Motor neuron (in vitro differentiated cells): Measurements from ENCODE around the gene CEACAM18. TPM values are rescaled to one million over a fixed set of nuclear protein-coding genes. Genes with fewer than 3 reads are reported as not detected.
"Not testable (repeated sequence)": the region's sequence is repeated elsewhere in the genome, so short reads cannot be mapped to it uniquely, and the experiment has no call there.

Experiments used
- ATAC-seq, 8 experiments: fragments of 200-7000 bp; cut with Tn5 transposase; replicated peaks in 6 of 8; 2 replicates each; pipeline ENCODE4 v1.8.0; 2021; ENCODE audit warnings: mild to moderate bottlenecking in 8 of 8, moderate library complexity in 8 of 8
- H3K27ac ChIP-seq, 2 donors: fragments of 250-450 bp; sonication (Bioruptor Pico); 2 replicates each; pipeline ENCODE4 v1.9.0; 2021; ENCODE audit warnings: antibody characterized with exemption in 2 of 2, mild to moderate bottlenecking in 2 of 2, moderate library complexity in 1 of 2
- H3K4me1 ChIP-seq, 2 donors: fragments of 250-450 bp; sonication (Bioruptor Pico); replicated peaks in 1 of 2; 2 replicates each; pipeline ENCODE4 v1.6.1; 2021; ENCODE audit warnings: antibody characterized with exemption in 2 of 2, mild to moderate bottlenecking in 2 of 2, moderate library complexity in 1 of 2
- H3K4me3 ChIP-seq, 5 donors: fragments of 250-450 bp; sonication (Bioruptor Pico); 2 replicates each; pipeline ENCODE4 v1.9.0; 2021; ENCODE audit warnings: antibody characterized with exemption in 5 of 5, mild to moderate bottlenecking in 5 of 5, moderate library complexity in 4 of 5
- WGBS, 10 experiments: fragments of 450-650 bp; shearing (Covaris generic); methylation state at CpG; one replicate each; pipeline ENCODE4 v1.0.0; 2022; 5-methylcytosine and 5-hydroxymethylcytosine counted together
- in situ Hi-C, 9 experiments: fragments of 400-800 bp; cut with MboI; loops; one replicate each; pipeline ENCODE4 v1.15.0; 2021; ENCODE audit warnings: low sequenced_read_pairs in 9 of 9, low pct_unique_long_range_greater_than_20kb in 2 of 9; ENCODE audit not compliant: unreplicated experiment in 9 of 9
- total RNA-seq, 8 experiments: library from RNA; unstranded; fragments of 300-600 nt; gene quantifications; 2 replicates each; pipeline versions ENCODE4 v1.2.3 to v1.2.4, GENCODE V29; 2022

Gene CEACAM18
- total RNA-seq, 8 experiments from 2014 or later: not detected

DNA sequence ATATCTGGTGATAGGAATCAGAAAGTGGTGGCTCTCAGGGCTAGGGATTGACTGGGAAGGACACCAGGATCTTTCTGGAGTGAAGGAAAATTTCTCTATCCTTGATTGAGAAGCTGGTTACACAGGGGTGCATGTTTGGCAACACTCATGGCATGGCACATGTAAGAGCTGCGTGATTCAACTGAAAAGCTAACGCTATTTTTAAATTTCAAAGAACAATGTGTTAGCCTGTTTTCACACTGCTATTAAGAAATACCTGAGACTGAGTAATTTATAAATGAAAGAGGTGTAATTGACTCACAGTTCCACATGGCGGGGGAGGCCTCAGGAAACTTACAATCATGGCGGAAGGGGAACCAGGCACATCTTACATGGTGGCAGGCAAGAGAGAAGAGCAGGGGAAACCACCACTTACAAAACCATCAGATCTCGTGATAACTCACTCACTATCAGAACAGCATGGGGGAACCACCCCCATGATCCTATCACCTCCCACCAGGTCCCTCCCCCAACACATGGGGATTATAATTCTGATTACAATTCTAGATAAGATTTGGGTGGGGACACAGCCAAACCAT is 27.5 kb upstream of the CEACAM18 start:
- no peak for ATAC-seq
- H3K27ac ChIP-seq: no peak overlapping the region
- WGBS, 10 experiments: 20 to 83% (median 57%) methylated on average over 2 to 4 of the region's 5 CpGs; no CpG with 5 or more reads in 3 of the 10 experiments
- no peak overlapping the region for H3K4me3 ChIP-seq
- H3K4me1 ChIP-seq: no peaks in the 10 kb centered on the region
- in situ Hi-C loops: loop anchor here in 4 of 9 experiments (25.0 kb wide), 2 partner anchors 211 to 336 kb away; partner anchors contain the start of gene FPR3 (in 2 of the 4)

DNA sequence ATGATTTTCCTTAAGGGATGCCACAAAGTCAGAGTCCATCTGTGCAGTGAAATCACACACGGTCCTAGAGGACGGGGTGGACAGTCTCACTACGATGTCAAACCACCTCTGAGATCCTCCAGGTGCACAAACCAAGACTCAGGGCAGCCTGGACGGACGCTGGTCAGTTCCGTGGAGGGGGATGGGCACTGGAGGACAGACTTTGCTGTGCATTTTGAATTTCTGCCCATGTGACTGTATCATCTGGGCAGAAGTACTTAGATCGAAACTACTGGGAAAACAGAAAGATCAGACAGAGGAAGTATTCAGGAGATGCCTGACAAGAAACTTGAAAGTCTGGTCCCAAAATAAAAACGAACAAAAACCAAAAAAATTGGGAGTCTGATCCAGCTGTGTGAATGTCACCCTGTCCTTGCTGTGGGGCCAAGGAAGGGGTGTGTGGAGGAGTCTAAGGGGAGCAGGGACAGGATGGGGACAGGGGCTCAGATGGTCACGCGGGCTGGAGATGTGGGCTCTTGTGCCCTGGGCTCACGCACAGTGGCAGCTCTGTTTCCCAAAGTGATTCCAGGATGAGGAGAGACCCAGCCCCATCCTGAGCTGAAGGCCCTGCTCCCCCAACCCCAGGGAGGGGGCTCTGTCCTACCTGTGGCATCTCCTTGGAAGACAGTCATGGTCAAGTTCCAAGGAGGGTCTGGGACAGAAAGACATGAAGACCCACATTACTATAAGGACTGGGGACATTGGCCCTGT is 21.6 kb upstream of the CEACAM18 start:
- ATAC-seq: no peak
- no peaks in the 10 kb centered on the region for H3K4me1 ChIP-seq
- WGBS, 10 experiments: 10 to 61% (median 37%) methylated on average over 1 to 11 of the region's 11 CpGs; no CpG with 5 or more reads in 2 of the 10 experiments
- H3K27ac ChIP-seq: no peak overlapping the region
- H3K4me3 ChIP-seq: no peak overlapping the region
- in situ Hi-C loops: loop anchor here in 4 of 9 experiments (25.0 kb wide), 2 partner anchors 206 to 331 kb away; partner anchors contain the start of gene FPR3 (in 2 of the 4)

DNA sequence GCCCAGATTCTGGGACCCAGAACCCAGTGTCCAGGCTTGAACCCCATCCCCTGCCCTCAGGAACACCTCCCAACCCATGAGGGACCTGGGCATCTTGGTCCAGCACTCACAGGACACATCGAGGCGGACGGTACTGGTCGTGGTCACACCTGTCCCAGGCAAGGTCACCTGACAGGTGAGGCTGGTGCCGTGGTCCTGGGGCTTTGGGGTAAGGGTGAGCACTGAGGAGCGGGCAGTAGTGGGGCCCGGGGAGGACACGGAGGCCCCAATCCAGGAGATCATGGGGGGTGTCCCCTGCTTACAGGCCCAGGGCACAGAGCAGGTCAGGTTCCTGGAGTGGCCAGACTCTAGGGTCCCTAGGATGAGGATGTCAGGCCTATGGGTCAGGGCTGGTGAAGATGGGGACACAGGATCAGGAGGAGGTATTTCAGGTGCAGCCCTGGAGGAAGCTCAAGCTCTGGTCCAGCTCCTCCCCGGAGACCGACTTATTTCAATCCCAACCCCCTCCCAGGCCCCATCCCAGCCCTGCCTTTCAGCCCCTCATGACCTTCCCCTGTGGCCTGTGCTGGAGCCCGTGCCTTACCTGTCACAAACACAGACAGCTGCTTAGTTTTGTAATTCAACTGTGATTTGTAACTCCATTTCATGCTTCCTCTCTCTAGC is 20.9 kb upstream of the CEACAM18 start:
- ATAC-seq: no peak
- no peak overlapping the region for H3K27ac ChIP-seq
- in situ Hi-C loops: loop anchor here in 4 of 9 experiments (25.0 kb wide), 2 partner anchors 205 to 330 kb away; partner anchors contain the start of gene FPR3 (in 2 of the 4)
- 0 to 74% (median 0%) methylated on average over 1 to 3 of the region's 11 CpGs; no CpG with 5 or more reads in 7 of the 10 experiments for WGBS, 10 experiments
- no peaks in the 10 kb centered on the region for H3K4me1 ChIP-seq
- H3K4me3 ChIP-seq: no peak overlapping the region

DNA sequence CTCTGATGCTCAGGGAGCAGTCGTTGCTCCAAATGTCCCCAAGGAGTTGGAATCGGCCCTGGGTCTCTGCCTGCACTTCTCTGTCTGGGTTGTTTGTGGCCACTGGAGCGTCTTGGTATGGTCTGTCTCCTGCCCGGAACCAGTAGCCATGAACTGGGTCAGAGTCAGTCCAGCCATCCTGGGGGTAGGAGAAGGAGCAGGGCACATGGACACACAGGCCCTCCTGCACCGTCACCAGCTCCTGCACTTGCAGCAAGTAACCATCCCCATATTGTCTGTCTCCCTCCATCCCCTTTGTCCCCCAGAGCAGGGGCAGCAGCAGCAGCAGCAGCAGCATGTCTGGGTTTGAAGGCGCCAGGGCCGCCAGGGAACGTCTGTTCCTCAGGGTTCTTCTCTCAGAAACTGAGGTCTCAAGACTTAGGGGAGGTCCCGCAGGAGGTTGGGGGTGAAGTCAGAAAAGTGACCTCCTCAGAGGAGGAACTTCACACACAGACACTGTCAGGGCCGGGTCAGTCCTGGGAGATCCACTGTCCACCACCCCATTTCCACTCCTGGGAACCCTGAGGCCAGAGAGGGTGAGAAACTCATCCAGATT is 20.2 kb upstream of the CEACAM18 start, which contains the start of gene SIGLEC8:
Gene SIGLEC8 (minus strand): TSS at position 404 of the 595 bp plus-strand sequence. CDS start 67 bp downstream, at position 337.
- in situ Hi-C loops: loop anchor here in 4 of 9 experiments (25.0 kb wide), 2 partner anchors 204 to 329 kb away; partner anchors contain the start of gene FPR3 (in 2 of the 4)
- 0 to 54% (median 36%) methylated on average over 1 to 6 of the region's 10 CpGs; no CpG with 5 or more reads in 6 of the 10 experiments for WGBS, 10 experiments
- no peak within 1 kb of the TSS for H3K4me3 ChIP-seq

DNA sequence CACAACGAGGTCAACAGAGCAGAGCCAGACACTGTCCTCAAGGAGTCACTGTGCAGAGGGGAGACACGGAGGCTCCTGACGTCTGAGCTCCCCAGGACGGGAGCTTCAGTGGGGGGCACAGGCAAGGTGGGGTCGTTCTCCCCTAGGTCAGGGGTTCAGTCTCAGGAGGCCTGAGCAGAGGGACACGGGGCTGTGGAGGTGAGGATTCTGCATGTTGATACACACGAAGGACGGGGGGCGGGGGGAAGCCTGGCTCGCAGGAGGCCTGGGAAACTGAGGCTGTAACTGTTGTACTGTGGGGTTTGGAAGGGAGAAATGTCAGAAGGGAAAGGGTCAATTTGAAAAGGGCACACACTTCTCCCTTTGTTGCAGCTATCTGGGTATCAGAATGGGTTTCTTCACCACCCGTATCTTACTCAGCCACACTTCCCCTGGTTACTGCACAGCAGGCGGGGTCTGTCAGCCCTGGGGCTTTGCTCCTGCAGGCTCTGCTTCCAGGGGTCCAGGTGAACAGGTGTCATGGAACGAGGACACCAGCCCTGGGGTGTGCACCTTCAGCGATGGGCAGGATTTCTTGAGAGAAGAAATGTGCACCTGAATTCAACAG is 19.3 kb upstream of the CEACAM18 start:
- H3K27ac ChIP-seq: no peak overlapping the region
- H3K4me1 ChIP-seq: no peaks in the 10 kb centered on the region
- 0 to 100% (median 46%) methylated on average over 1 to 9 of the region's 14 CpGs; no CpG with 5 or more reads in 3 of the 10 experiments for WGBS, 10 experiments
- no peak overlapping the region for H3K4me3 ChIP-seq
- in situ Hi-C loops: loop anchor here in 4 of 9 experiments (25.0 kb wide), 2 partner anchors 203 to 328 kb away; partner anchors contain the start of gene FPR3 (in 2 of the 4)
- no peak for ATAC-seq

More for the DNA sequence above, 20.2 kb upstream of the CEACAM18 start, which contains the start of gene SIGLEC8:
- Histone ChIP-seq H3K27ac (no peak within 1 kb of the TSS), H3K4me1 (no peaks in the 10 kb centered on the region)
- no peak for ATAC-seq

DNA sequence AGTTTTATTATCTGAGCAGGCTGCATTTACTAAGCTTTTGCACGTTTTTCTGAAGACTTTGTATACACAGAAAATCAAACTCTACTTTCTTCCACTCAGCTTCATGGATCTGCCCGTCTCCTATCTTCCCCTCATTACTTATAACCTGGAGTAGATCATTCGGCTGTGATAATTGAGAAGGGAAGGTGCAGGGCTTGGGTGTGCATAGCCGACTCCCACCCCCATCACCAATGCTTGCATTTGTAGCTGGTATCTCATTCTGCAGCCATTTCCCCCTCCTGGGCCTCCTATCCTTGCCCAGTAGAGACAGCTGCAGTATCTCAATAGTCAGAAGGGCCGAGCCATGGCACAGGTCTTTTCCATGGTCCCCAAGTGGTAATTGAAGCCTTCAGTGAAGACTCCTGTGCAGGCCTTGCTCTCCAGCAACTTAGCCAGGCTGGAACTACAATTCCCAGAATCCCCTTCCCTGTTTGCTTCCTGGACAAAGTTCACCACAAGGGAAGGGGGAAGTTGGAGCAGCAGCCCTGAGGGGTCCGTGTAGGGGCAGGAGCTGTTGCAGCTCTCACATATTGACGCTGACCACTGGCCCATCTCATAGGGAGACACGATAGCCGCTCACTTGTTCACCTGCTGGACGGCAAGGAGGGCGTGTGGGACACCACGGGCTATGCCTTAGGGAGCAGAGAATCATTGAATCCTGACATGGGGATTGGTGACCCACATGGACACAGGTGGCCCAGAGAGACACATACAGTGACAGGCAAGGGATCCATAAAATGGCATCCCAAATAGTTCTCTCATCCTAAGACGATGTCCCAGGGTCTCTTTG is 18.0 kb upstream of the CEACAM18 start:
- Histone ChIP-seq H3K4me1 (no peaks in the 10 kb centered on the region), H3K4me3 (peak overlapping the region in 2 of 5 donors; percentile 14 to 18), H3K27ac (no peak overlapping the region)
- WGBS, 10 experiments: 0 to 27% (median 17%) methylated on average over 1 to 10 of the region's 13 CpGs; no CpG with 5 or more reads in 3 of the 10 experiments
- in situ Hi-C loops: loop anchor here in 4 of 9 experiments (25.0 kb wide), 2 partner anchors 202 to 327 kb away; partner anchors contain the start of gene FPR3 (in 2 of the 4)
- ATAC-seq: peak in 5 of 8 experiments; percentile 36 to 67 (median 54)

DNA sequence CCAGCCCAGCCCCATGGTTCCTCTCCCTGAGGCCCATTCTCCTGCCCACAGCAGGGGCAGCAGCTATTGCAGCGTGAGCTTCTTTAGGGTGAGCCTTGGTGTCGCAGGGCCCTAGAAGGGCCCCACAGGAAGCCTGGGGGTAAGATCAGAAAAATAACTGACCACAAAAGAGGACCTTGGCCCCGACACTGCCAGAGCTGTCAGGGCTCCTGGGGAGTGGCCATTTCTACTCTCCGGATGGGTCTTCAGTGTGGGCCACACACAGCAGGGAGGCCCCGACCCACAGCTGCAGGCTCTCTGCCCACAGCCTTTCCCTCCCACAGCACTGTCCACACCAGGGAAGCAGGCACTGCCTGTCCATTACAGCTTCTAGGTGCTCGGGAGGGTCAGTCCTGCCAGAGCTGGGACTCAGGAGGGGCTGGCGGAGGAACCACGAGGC is 16.6 kb upstream of the CEACAM18 start:
- H3K4me3 ChIP-seq: no peak overlapping the region
- H3K27ac ChIP-seq: no peak overlapping the region
- 17 to 72% (median 26%) methylated on average over 1 to 5 of the region's 8 CpGs; no CpG with 5 or more reads in 6 of the 10 experiments for WGBS, 10 experiments
- no peaks in the 10 kb centered on the region for H3K4me1 ChIP-seq
- ATAC-seq: no peak
- in situ Hi-C loops: loop anchor here in 4 of 9 experiments (25.0 kb wide), 2 partner anchors 201 to 326 kb away; partner anchors contain the start of gene FPR3 (in 2 of the 4)

DNA sequence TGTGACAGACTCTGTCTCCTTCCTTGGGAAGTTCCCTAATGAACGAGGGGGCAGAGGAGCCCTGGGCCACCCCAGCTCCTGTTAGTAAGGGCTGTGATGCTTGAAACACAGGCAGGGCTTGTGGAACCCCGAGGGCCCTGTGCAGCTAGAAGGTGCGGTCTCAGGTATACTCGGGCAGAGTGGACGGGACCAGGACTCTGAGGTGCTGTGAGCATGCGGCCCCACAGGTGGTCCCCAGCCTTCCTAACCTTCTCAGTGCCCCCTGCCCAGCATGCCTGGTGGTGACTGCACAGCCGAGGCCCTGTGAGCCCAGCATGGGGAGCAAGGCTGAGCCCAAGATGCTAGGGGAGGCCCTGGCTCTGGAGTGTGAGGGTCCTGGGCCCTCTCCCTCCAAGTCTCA is 16.1 kb upstream of the CEACAM18 start:
- in situ Hi-C loops: loop anchor here in 4 of 9 experiments (25.0 kb wide), 2 partner anchors 200 to 325 kb away; partner anchors contain the start of gene FPR3 (in 2 of the 4)
- Histone ChIP-seq H3K4me1 (no peaks in the 10 kb centered on the region), H3K4me3 (no peak overlapping the region), H3K27ac (no peak overlapping the region)
- no peak for ATAC-seq
- 0% methylated on average over 1 of the region's 7 CpGs; no CpG with 5 or more reads in 9 of the 10 experiments for WGBS, 10 experiments

DNA sequence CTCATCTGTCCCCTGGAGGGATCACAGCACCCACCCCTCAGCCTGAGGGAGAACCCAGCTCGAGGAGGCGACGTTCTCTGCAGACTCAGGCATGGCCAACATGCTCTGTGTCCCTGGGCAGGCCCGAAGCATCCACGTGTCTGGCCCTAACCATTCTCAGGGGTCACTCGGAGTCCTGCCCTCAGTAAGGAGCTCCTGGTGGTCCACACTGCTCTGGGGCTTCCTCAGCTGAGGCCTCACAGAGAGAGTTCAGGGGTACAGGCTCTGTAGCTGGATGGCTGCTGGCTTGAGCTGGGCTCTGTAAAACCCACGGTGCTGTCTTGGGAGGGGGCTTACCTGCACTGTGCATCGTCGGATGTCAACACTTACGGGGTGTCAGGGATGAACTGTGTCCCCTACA is 15.7 kb upstream of the CEACAM18 start:
- 12 to 69% (median 40%) methylated on average over 2 to 5 of the region's 10 CpGs; no CpG with 5 or more reads in 5 of the 10 experiments for WGBS, 10 experiments
- no peak overlapping the region for H3K4me3 ChIP-seq
- no peaks in the 10 kb centered on the region for H3K4me1 ChIP-seq
- H3K27ac ChIP-seq: no peak overlapping the region
- in situ Hi-C loops: loop anchor here in 4 of 9 experiments (25.0 kb wide), 2 partner anchors 200 to 325 kb away; partner anchors contain the start of gene FPR3 (in 2 of the 4)
- no peak for ATAC-seq

DNA sequence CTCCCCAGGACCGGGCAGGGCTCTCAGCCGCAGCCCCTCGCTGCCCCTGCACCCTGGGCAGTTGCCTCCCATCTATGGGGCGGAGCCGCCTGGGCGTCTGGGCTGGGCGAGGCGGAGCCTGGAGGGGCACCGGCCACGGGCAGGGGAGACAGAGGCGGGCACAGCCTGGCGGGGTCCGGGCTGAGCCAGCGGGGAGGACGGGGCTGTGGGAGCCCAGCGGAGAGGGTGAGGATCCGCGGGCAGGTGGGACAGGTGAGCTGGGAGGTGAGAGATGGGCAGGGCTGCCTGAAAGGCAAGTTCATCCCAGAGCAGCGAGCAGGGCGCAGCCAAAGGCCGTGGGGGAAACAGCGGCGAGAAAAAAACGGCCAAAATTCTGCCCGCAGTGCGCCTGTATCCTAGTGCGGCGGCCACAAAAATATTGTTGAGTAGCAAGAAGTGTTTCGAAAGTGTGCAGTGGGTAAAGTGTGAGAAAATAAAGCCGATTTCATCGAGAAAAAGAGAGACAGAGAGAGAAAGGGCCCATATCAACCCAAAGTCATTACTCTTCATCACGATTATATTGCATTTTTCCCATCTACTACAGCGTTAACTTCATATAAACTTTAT is 14.3 kb upstream of the CEACAM18 start:
- 46 to 83% (median 60%) methylated on average over 2 to 9 of the region's 33 CpGs; no CpG with 5 or more reads in 2 of the 10 experiments for WGBS, 10 experiments
- H3K4me3 ChIP-seq, H3K27ac ChIP-seq, H3K4me1 ChIP-seq: not testable (repeated sequence)
- in situ Hi-C loops: loop anchor here in 4 of 9 experiments (25.0 kb wide), 2 partner anchors 198 to 323 kb away; partner anchors contain the start of gene FPR3 (in 2 of the 4)
- ATAC-seq: peak in 1 of 8 experiments; percentile 57
